ENCODE data around the gene FOXRED2.
"Not testable (repeated sequence)": the region's sequence is repeated elsewhere in the genome, so short reads cannot be mapped to it uniquely, and the experiment has no call there.

The FOXRED2 gene

GRCh38 chr22:36469094-36469710 lies 37.6 kb downstream of the FOXRED2 start:
- no peak for DNase-seq

- peak; percentile 64 to 76 (median 72) for DNase-seq
These were observed 38.9 kb downstream of the FOXRED2 start for GRCh38 chr22:36467946-36468345.

GRCh38 chr22:36467042-36467810 lies 39.6 kb downstream of the FOXRED2 start:
- DNase-seq: no peak

GRCh38 chr22:36466258-36466657 lies 40.6 kb downstream of the FOXRED2 start:
- DNase-seq: no peak

GRCh38 chr22:36465232-36466021 lies 41.4 kb downstream of the FOXRED2 start:
- peak in 1 of 3 donors; percentile 35 for DNase-seq

GRCh38 chr22:36464715-36465231 lies 42.1 kb downstream of the FOXRED2 start:
- no peak for DNase-seq

GRCh38 chr22:36463783-36464184 lies 43.1 kb downstream of the FOXRED2 start:
- no peak for DNase-seq

- DNase-seq: no peak
These were observed 44.9 kb downstream of the FOXRED2 start for GRCh38 chr22:36461665-36462649.

- no peak for DNase-seq
These were observed 46.6 kb downstream of the FOXRED2 start for GRCh38 chr22:36460202-36460601.

GRCh38 chr22:36457688-36458450 lies 49.0 kb downstream of the FOXRED2 start:
- DNase-seq: no peak

GRCh38 chr22:36456464-36456845 lies 50.4 kb downstream of the FOXRED2 start:
- DNase-seq: peak in 2 of 3 donors; percentile 41 to 43

GRCh38 chr22:36455571-36456463 lies 51.0 kb downstream of the FOXRED2 start:
- no peak for DNase-seq

- DNase-seq: peak; percentile 55 to 81 (median 58)
These were observed 51.8 kb downstream of the FOXRED2 start for GRCh38 chr22:36454916-36455570.

GRCh38 chr22:36453855-36454378 lies 52.9 kb downstream of the FOXRED2 start:
- no peak for DNase-seq

GRCh38 chr22:36452978-36453607 lies 53.7 kb downstream of the FOXRED2 start:
- not testable (repeated sequence) for DNase-seq

- DNase-seq: no peak
These were observed 54.4 kb downstream of the FOXRED2 start for GRCh38 chr22:36452250-36452977.

GRCh38 chr22:36450923-36451322 lies 55.9 kb downstream of the FOXRED2 start:
- not testable (repeated sequence) for DNase-seq

- peak in 2 of 3 donors; percentile 54 to 56 for DNase-seq
These were observed 57.2 kb downstream of the FOXRED2 start for GRCh38 chr22:36449596-36450175.
